Colonic mucosa (tissue), 4 donors: Measurements from ENCODE around the gene KDM4B. TPM values are rescaled to one million over a fixed set of nuclear protein-coding genes. Genes with fewer than 3 reads are reported as not detected.

Experiments used
- DNase-seq: peaks from one replicate; pipeline ENCODE4 v3.0.0-alpha.2; 2020
- H3K27ac ChIP-seq: fragments of 200-600 bp; one replicate; pipeline ENCODE4 v1.8.0; 2021
- H3K27me3 ChIP-seq: fragments of 200-600 bp; one replicate; pipeline ENCODE4 v1.8.0; 2021
- H3K36me3 ChIP-seq: fragments of 200-600 bp; one replicate; pipeline ENCODE4 v1.8.0; 2021
- H3K4me1 ChIP-seq: fragments of 200-600 bp; one replicate; pipeline ENCODE4 v1.8.0; 2021; ENCODE audit warnings: mild to moderate bottlenecking
- H3K4me3 ChIP-seq: fragments of 200-600 bp; one replicate; pipeline ENCODE4 v1.8.0; 2021
- H3K9ac ChIP-seq, 2 donors: one replicate each; pipeline ENCODE4 v1.7.0; 2013; ENCODE audit warnings: control low read depth in 2 of 2, low read depth in 2 of 2, low read length in 2 of 2
- H3K9me3 ChIP-seq: fragments of 200-600 bp; one replicate; pipeline ENCODE4 v1.8.0; 2021
- CTCF ChIP-seq: fragments of 200-600 bp; IDR thresholded peaks from one replicate; pipeline ENCODE4 v1.8.0; 2022; ENCODE audit warnings: antibody characterized with exemption, mild to moderate bottlenecking
- intact Hi-C: fragments of 100-400 bp; cut with DNase I; formaldehyde crosslinking; loops from one replicate; pipeline ENCODE4 v1.14.1; 2022
- total RNA-seq, 2 donors: library from RNA; stranded (reverse); fragmentation: NEBNext Ultra II Directional in 1 of 2; extraction: Animal tissue kit (Norgen Biotek cat#: 25700) in 1 of 2; gene quantifications; one replicate each; pipeline ENCODE4 v1.2.1, GENCODE V29; 2021
- donor health status: healthy.
- donor health status: DM: no; HTN: no; CAD: no.
- donor health status: DM: no; HTN: no; CAD: no.

KDM4B gene
- total RNA-seq, 2 donors from 2014 or later: 35.2 to 52.9 TPM

- Histone ChIP-seq H3K27me3 (no peaks in the 10 kb centered on the region), H3K9me3 (no peaks in the 10 kb centered on the region), H3K27ac (no peak overlapping the region), H3K36me3 (no peaks in the 10 kb centered on the region), H3K4me3 (no peak overlapping the region), H3K9ac (no peak overlapping the region), H3K4me1 (no peaks in the 10 kb centered on the region)
- no peak for TF ChIP-seq CTCF
- intact Hi-C loops: no loop called here
- DNase-seq: no peak
Measured at GRCh38 chr19:5122671-5123409, 153.9 kb downstream of the KDM4B start.

- Histone ChIP-seq H3K9me3 (no peaks in the 10 kb centered on the region), H3K4me1 (no peaks in the 10 kb centered on the region), H3K4me3 (no peak overlapping the region), H3K27me3 (no peaks in the 10 kb centered on the region), H3K27ac (no peak overlapping the region), H3K9ac (no peak overlapping the region), H3K36me3 (no peaks in the 10 kb centered on the region)
- intact Hi-C loops: no loop called here
- DNase-seq: no peak
- TF ChIP-seq CTCF: no peak
Measured at GRCh38 chr19:5123646-5124045, 154.7 kb downstream of the KDM4B start.

GRCh38 chr19:5124111-5124855, 155.4 kb downstream of the KDM4B start:
- DNase-seq: no peak
- Histone ChIP-seq H3K27ac (no peak overlapping the region), H3K4me1 (no peaks in the 10 kb centered on the region), H3K27me3 (no peaks in the 10 kb centered on the region), H3K4me3 (no peak overlapping the region), H3K36me3 (no peaks in the 10 kb centered on the region), H3K9me3 (no peaks in the 10 kb centered on the region), H3K9ac (no peak overlapping the region)
- intact Hi-C loops: no loop called here
- no peak for TF ChIP-seq CTCF

- no peaks in the 10 kb centered on the region for H3K27me3 ChIP-seq
- H3K4me3 ChIP-seq: no peak overlapping the region
- no peak for DNase-seq
- no peaks in the 10 kb centered on the region for H3K4me1 ChIP-seq
- H3K9ac ChIP-seq: no peak overlapping the region
- no peak overlapping the region for H3K27ac ChIP-seq
- no peaks in the 10 kb centered on the region for H3K36me3 ChIP-seq
- intact Hi-C loops: no loop called here
- H3K9me3 ChIP-seq: no peaks in the 10 kb centered on the region
- no peak for TF ChIP-seq CTCF
Measured at GRCh38 chr19:5125376-5125775, 156.5 kb downstream of the KDM4B start.

GRCh38 chr19:5125797-5126497, 157.0 kb downstream of the KDM4B start:
- intact Hi-C loops: no loop called here

More at GRCh38 chr19:5125797-5126497, 157.0 kb downstream of the KDM4B start:
- H3K4me1 ChIP-seq: no peaks in the 10 kb centered on the region
- no peaks in the 10 kb centered on the region for H3K27me3 ChIP-seq
- TF ChIP-seq CTCF: no peak
- no peak overlapping the region for H3K9ac ChIP-seq
- no peak overlapping the region for H3K4me3 ChIP-seq
- no peak overlapping the region for H3K27ac ChIP-seq
- H3K9me3 ChIP-seq: no peaks in the 10 kb centered on the region
- DNase-seq: no peak
- H3K36me3 ChIP-seq: no peaks in the 10 kb centered on the region
